WI38 (cell line): ENCODE measurements around the gene TMTC2.

Experiments
- H3K4me3 ChIP-seq: 2 replicates; pipeline ENCODE4 v1.5.1; 2011; ENCODE audit warnings: low read depth, mild to moderate bottlenecking, control low read depth, low read length
- CTCF ChIP-seq: IDR thresholded peaks from 2 replicates; pipeline ENCODE4 v1.5.1; 2012; ENCODE audit warnings: low read depth, mild to moderate bottlenecking, control low read depth, low read length

TMTC2 gene

GRCh38 chr12:83128540-83128939 is 441.8 kb downstream of the TMTC2 start:
- no peak for TF ChIP-seq CTCF
- no peak overlapping the region for H3K4me3 ChIP-seq

GRCh38 chr12:83130178-83130577 is 443.5 kb downstream of the TMTC2 start:
- no peak for TF ChIP-seq CTCF

GRCh38 chr12:83132360-83132759 is 445.7 kb downstream of the TMTC2 start:
- H3K4me3 ChIP-seq = no peak overlapping the region
- TF ChIP-seq CTCF = no peak

More at GRCh38 chr12:83130178-83130577, 443.5 kb downstream of the TMTC2 start:
- H3K4me3 ChIP-seq = no peak overlapping the region

- no peak overlapping the region for H3K4me3 ChIP-seq
- no peak for TF ChIP-seq CTCF
Measured at GRCh38 chr12:83136411-83136810, 449.7 kb downstream of the TMTC2 start.

GRCh38 chr12:83140135-83140534 is 453.4 kb downstream of the TMTC2 start:
- TF ChIP-seq CTCF = no peak
- H3K4me3 ChIP-seq = no peak overlapping the region

GRCh38 chr12:83141460-83141994 is 454.8 kb downstream of the TMTC2 start:
- no peak for TF ChIP-seq CTCF
- H3K4me3 ChIP-seq = no peak overlapping the region

GRCh38 chr12:83142914-83143313 is 456.2 kb downstream of the TMTC2 start:
- H3K4me3 ChIP-seq = no peak overlapping the region
- no peak for TF ChIP-seq CTCF
